Body of pancreas (tissue), 4 donors: ENCODE measurements around the gene KRT73.

Source experiments
- CTCF ChIP-seq, 7 experiments: fragments of 450-650 bp in 4 of 7; fragments of 200-600 bp in 3 of 7; sonication (generic) in 3 of 7; IDR thresholded peaks; one replicate each; pipeline ENCODE4 v1.5.1; 2016 to 2019; ENCODE audit warnings: antibody characterized with exemption in 7 of 7
- POLR2A ChIP-seq, 3 donors: fragments of 450-650 bp; IDR thresholded peaks; one replicate each; pipeline ENCODE4 v1.6.1; 2016; ENCODE audit warnings: antibody characterized with exemption in 3 of 3, mild to moderate bottlenecking in 2 of 3

DNA sequence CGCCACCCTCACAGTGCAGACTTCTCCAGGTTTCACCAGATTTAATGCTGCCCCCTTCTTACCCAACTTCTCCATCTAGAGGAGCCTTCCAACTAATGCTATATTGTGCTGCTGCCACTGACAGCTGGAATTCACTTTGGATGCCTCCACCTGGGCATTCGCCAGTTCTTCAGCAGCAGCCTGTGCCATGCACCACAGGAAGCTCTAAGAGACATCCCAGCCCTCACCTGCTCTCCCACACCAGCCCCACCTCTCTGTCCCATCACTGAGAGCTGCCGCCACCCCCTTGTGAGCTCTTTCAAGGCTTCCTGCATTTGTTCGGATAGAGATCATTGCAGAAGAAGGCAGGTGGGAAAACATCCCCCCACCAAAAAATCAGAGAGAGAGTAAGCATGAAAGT lies 38.3 kb upstream of the KRT73 start:
- TF ChIP-seq CTCF (IDR thresholded peaks at IDR 0.05) (no peak), POLR2A (IDR thresholded peaks at IDR 0.05) (no peak)
